Natural killer cell (primary cell): ENCODE measurements around the gene TEAD1. TPM values are rescaled to one million over a fixed set of nuclear protein-coding genes. Genes with fewer than 3 reads are reported as not detected.

Experiments
- ATAC-seq, 3 donors: fragments of 150-1000 bp in 2 of 3; fragments of 200-7000 bp in 1 of 3; cut with Tn5 transposase; 1 replicate in 1 of 3; 2 replicates in 2 of 3; pipeline ENCODE4 v1.10.0; 2021; ENCODE audit warnings: mild to moderate bottlenecking in 2 of 3, moderate library complexity in 2 of 3
- DNase-seq, 2 donors: peaks; one replicate each; pipeline versions ENCODE4 v3.0.0 to v3.0.0-alpha.2; 2013 to 2021; ENCODE audit warnings: mixed read lengths in 1 of 2
- H3K27ac ChIP-seq: one replicate; pipeline ENCODE4 v1.5.1; 2013; ENCODE audit warnings: mild to moderate bottlenecking, low read length
- H3K27me3 ChIP-seq: one replicate; pipeline ENCODE4 v1.6.1; 2013; ENCODE audit warnings: low read length; ENCODE audit not compliant: control insufficient read depth, insufficient read depth
- H3K36me3 ChIP-seq: one replicate; pipeline ENCODE4 v1.6.1; 2013; ENCODE audit warnings: low read length; ENCODE audit not compliant: control insufficient read depth, insufficient read depth
- H3K4me1 ChIP-seq: one replicate; pipeline ENCODE4 v1.6.1; 2013; ENCODE audit warnings: low read length; ENCODE audit not compliant: control insufficient read depth, insufficient read depth
- H3K4me3 ChIP-seq: one replicate; pipeline ENCODE4 v1.5.1; 2013; ENCODE audit warnings: low read length
- H3K9me3 ChIP-seq: one replicate; pipeline ENCODE4 v1.6.1; 2013; ENCODE audit warnings: low read length; ENCODE audit not compliant: control insufficient read depth, insufficient read depth
- H3K27ac Mint-ChIP-seq, 2 donors: one replicate each; pipeline ENCODE4 v1.8.0; 2022; ENCODE audit warnings: mild to moderate bottlenecking in 2 of 2, mixed read lengths in 2 of 2, moderate library complexity in 1 of 2
- H3K27me3 Mint-ChIP-seq, 2 donors: one replicate each; pipeline ENCODE4 v1.8.0; 2022; ENCODE audit warnings: low read depth in 2 of 2, mixed read lengths in 2 of 2
- H3K36me3 Mint-ChIP-seq: one replicate; pipeline ENCODE4 v1.8.0; 2022; ENCODE audit warnings: mixed read lengths
- H3K4me1 Mint-ChIP-seq, 2 donors: one replicate each; pipeline ENCODE4 v1.8.0; 2022; ENCODE audit warnings: mixed read lengths in 2 of 2
- H3K4me3 Mint-ChIP-seq: one replicate; pipeline ENCODE4 v1.8.0; 2022; ENCODE audit warnings: mild to moderate bottlenecking, moderate library complexity, mixed read lengths
- H3K9me3 Mint-ChIP-seq, 2 donors: one replicate each; pipeline ENCODE4 v1.8.0; 2022; ENCODE audit warnings: mixed read lengths in 2 of 2
- WGBS: methylation state at CpG from one replicate; pipeline ENCODE4 v1.1.7; 2013; ENCODE audit warnings: missing lambda C conversion rate; ENCODE audit not compliant: insufficient coverage; 5-methylcytosine and 5-hydroxymethylcytosine counted together
- intact Hi-C: fragments of 100-400 bp; cut with micrococcal nuclease; formaldehyde crosslinking; loops from one replicate; pipeline ENCODE4 v1.14.2; 2022
- total RNA-seq, 4 donors: library from RNA; stranded (reverse); fragments of 120-200 nt in 1 of 4; gene quantifications; one replicate each; pipeline versions ENCODE4 v1.2.3 to v1.2.4, GENCODE V29; 2013 to 2022
- TF ChIP-seq, protein P1 (sequence below): fragments of 200-600 bp; IDR thresholded peaks from one replicate; pipeline ENCODE4 v1.8.0; 2022; ENCODE audit warnings: antibody characterized with exemption

Gene TEAD1
- total RNA-seq, 3 donors from 2014 or later (not counting 1 experiment from before 2014, with no cell fraction given): not detected

GRCh38 chr11:12812849-12813248, 138.6 kb downstream of the TEAD1 start:
- no peak for ATAC-seq

GRCh38 chr11:12813371-12814225, 139.4 kb downstream of the TEAD1 start:
- WGBS: 82% methylated on average over 9 of the region's 9 CpGs
- Histone ChIP-seq H3K4me1 (no peaks in the 10 kb centered on the region), H3K27me3 (no peaks in the 10 kb centered on the region), H3K4me3 (no peak overlapping the region), H3K36me3 (no peaks in the 10 kb centered on the region), H3K9me3 (no peaks in the 10 kb centered on the region), H3K27ac (no peak overlapping the region)
- Mint-ChIP-seq H3K4me1 (no peaks in the 10 kb centered on the region), H3K9me3 (no peaks in the 10 kb centered on the region), H3K27me3 (peaks cover 20 to 33% of the 10 kb centered on the region in 2 donors), H3K27ac (no peak overlapping the region), H3K4me3 (no peak overlapping the region), H3K36me3 (no peaks in the 10 kb centered on the region)
- DNase-seq (no peak), ATAC-seq (no peak)
- TF ChIP-seq, protein P1, sequence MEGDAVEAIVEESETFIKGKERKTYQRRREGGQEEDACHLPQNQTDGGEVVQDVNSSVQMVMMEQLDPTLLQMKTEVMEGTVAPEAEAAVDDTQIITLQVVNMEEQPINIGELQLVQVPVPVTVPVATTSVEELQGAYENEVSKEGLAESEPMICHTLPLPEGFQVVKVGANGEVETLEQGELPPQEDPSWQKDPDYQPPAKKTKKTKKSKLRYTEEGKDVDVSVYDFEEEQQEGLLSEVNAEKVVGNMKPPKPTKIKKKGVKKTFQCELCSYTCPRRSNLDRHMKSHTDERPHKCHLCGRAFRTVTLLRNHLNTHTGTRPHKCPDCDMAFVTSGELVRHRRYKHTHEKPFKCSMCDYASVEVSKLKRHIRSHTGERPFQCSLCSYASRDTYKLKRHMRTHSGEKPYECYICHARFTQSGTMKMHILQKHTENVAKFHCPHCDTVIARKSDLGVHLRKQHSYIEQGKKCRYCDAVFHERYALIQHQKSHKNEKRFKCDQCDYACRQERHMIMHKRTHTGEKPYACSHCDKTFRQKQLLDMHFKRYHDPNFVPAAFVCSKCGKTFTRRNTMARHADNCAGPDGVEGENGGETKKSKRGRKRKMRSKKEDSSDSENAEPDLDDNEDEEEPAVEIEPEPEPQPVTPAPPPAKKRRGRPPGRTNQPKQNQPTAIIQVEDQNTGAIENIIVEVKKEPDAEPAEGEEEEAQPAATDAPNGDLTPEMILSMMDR: no peak
- intact Hi-C loops: no loop called here

More at GRCh38 chr11:12812849-12813248, 138.6 kb downstream of the TEAD1 start:
- Mint-ChIP-seq H3K27ac (no peak overlapping the region), H3K4me3 (no peak overlapping the region), H3K4me1 (no peaks in the 10 kb centered on the region), H3K36me3 (no peaks in the 10 kb centered on the region), H3K27me3 (peaks cover 20 to 33% of the 10 kb centered on the region in 2 donors), H3K9me3 (no peaks in the 10 kb centered on the region)
- H3K27ac ChIP-seq: no peak overlapping the region
- H3K27me3 ChIP-seq: no peaks in the 10 kb centered on the region
- H3K9me3 ChIP-seq: no peaks in the 10 kb centered on the region
- H3K4me1 ChIP-seq: no peaks in the 10 kb centered on the region
- intact Hi-C loops: no loop called here
- TF ChIP-seq, protein P1: no peak
- H3K36me3 ChIP-seq: no peaks in the 10 kb centered on the region
- WGBS: 66% methylated on average over 4 of the region's 4 CpGs
- no peak overlapping the region for H3K4me3 ChIP-seq
- no peak for DNase-seq

- Mint-ChIP-seq H3K9me3 (no peaks in the 10 kb centered on the region), H3K27me3 (peaks cover 20 to 33% of the 10 kb centered on the region in 2 donors), H3K4me1 (no peaks in the 10 kb centered on the region), H3K36me3 (no peaks in the 10 kb centered on the region), H3K4me3 (no peak overlapping the region), H3K27ac (no peak overlapping the region)
- no peaks in the 10 kb centered on the region for H3K9me3 ChIP-seq
- no peaks in the 10 kb centered on the region for H3K27me3 ChIP-seq
- WGBS: 3% methylated on average over 3 of the region's 3 CpGs
- DNase-seq: no peak
- no peak for ATAC-seq
- intact Hi-C loops: no loop called here
- TF ChIP-seq, protein P1: no peak
- H3K4me3 ChIP-seq: no peak overlapping the region
- no peak overlapping the region for H3K27ac ChIP-seq
- no peaks in the 10 kb centered on the region for H3K36me3 ChIP-seq
- no peaks in the 10 kb centered on the region for H3K4me1 ChIP-seq
These were observed 140.9 kb downstream of the TEAD1 start for GRCh38 chr11:12815129-12815480.
